Mesenchymal stem cell (in vitro differentiated cells and primary cell): ENCODE data around the gene MYH11.

Experiments
- DNase-seq: peaks from one replicate; pipeline ENCODE4 v3.0.0-alpha.2; 2013
- H2AFZ ChIP-seq: one replicate; pipeline ENCODE4 v1.6.1; 2013; ENCODE audit warnings: low read depth, mild to moderate bottlenecking, control low read depth, inconsistent platforms, low read length, moderate library complexity
- H2AK5ac ChIP-seq: 2 replicates; pipeline ENCODE4 v1.6.1; 2013; ENCODE audit warnings: low read length, moderate library complexity, mild to moderate bottlenecking, inconsistent platforms; ENCODE audit not compliant: severe bottlenecking
- H2BK120ac ChIP-seq: one replicate; pipeline ENCODE4 v1.6.1; 2013; ENCODE audit warnings: low read depth, mild to moderate bottlenecking, inconsistent platforms, low read length, moderate library complexity
- H2BK12ac ChIP-seq, 2 experiments: one replicate each; pipeline ENCODE4 v1.6.1; 2013; ENCODE audit warnings: inconsistent platforms in 2 of 2, low read length in 2 of 2, mild to moderate bottlenecking in 2 of 2, moderate library complexity in 2 of 2, control low read depth in 1 of 2
- H2BK15ac ChIP-seq: one replicate; pipeline ENCODE4 v1.6.1; 2013; ENCODE audit warnings: mild to moderate bottlenecking, low read depth, inconsistent platforms; ENCODE audit not compliant: poor library complexity, severe bottlenecking
- H2BK5ac ChIP-seq: 2 replicates; pipeline ENCODE4 v1.6.1; 2013; ENCODE audit warnings: low read depth, mild to moderate bottlenecking, low read length, control low read depth, inconsistent platforms; ENCODE audit not compliant: poor library complexity, severe bottlenecking
- H3K14ac ChIP-seq, 2 experiments: one replicate each; pipeline ENCODE4 v1.6.1; 2013; ENCODE audit warnings: inconsistent platforms in 2 of 2, low read length in 2 of 2, control low read depth in 1 of 2, mild to moderate bottlenecking in 1 of 2, moderate library complexity in 1 of 2
- H3K18ac ChIP-seq, 2 experiments: one replicate each; pipeline ENCODE4 v1.6.1; 2013; ENCODE audit warnings: inconsistent platforms in 2 of 2, low read length in 2 of 2, control low read depth in 1 of 2, low read depth in 1 of 2, mild to moderate bottlenecking in 1 of 2
- H3K23ac ChIP-seq, 2 experiments: one replicate each; pipeline ENCODE4 v1.6.1; 2013; ENCODE audit warnings: inconsistent platforms in 2 of 2, low read length in 2 of 2, mild to moderate bottlenecking in 2 of 2, moderate library complexity in 2 of 2, control low read depth in 1 of 2
- H3K27ac ChIP-seq: 2 replicates; pipeline ENCODE4 v1.5.1; 2013; ENCODE audit warnings: mild to moderate bottlenecking, moderate library complexity, low read length, control low read depth, inconsistent platforms; ENCODE audit not compliant: poor library complexity, severe bottlenecking
- H3K27me3 ChIP-seq, 2 experiments: 2 replicates each; pipeline versions ENCODE4 v1.6.1 to v1.7.0; 2013; ENCODE audit warnings: low read length in 2 of 2, mild to moderate bottlenecking in 2 of 2, moderate library complexity in 2 of 2, control low read depth in 1 of 2, inconsistent platforms in 1 of 2; ENCODE audit not compliant: control insufficient read depth in 1 of 2, insufficient read depth in 1 of 2
- H3K36me3 ChIP-seq, 2 experiments: 2 replicates each; pipeline versions ENCODE4 v1.6.1 to v1.7.0; 2013; ENCODE audit warnings: low read length in 2 of 2, control low read depth in 1 of 2, inconsistent platforms in 1 of 2, low read depth in 1 of 2, mild to moderate bottlenecking in 1 of 2; ENCODE audit not compliant: insufficient read depth in 2 of 2, control insufficient read depth in 1 of 2
- H3K4ac ChIP-seq, 2 experiments: one replicate each; pipeline ENCODE4 v1.6.1; 2013; ENCODE audit warnings: inconsistent platforms in 2 of 2, low read length in 2 of 2, mild to moderate bottlenecking in 2 of 2, moderate library complexity in 2 of 2, control low read depth in 1 of 2, low read depth in 1 of 2
- H3K4me1 ChIP-seq: 2 replicates; pipeline ENCODE4 v1.6.1; 2013; ENCODE audit warnings: low read depth, low read length, control low read depth; ENCODE audit not compliant: control insufficient read depth, insufficient read depth
- H3K4me2 ChIP-seq: 2 replicates; pipeline ENCODE4 v1.6.1; 2013; ENCODE audit warnings: low read length, mild to moderate bottlenecking, inconsistent platforms; ENCODE audit not compliant: poor library complexity, severe bottlenecking
- H3K4me3 ChIP-seq, 2 experiments: 2 replicates each; pipeline versions ENCODE4 v1.5.1 to v1.7.0; 2013; ENCODE audit warnings: low read length in 2 of 2, mild to moderate bottlenecking in 2 of 2, control low read depth in 1 of 2, low read depth in 1 of 2; ENCODE audit not compliant: insufficient read depth in 1 of 2
- H3K79me1 ChIP-seq: replicated peaks from 2 replicates; pipeline ENCODE4 v1.6.1; 2013; ENCODE audit warnings: mild to moderate bottlenecking, control low read depth, low read length, inconsistent platforms; ENCODE audit not compliant: poor library complexity, severe bottlenecking
- H3K9ac ChIP-seq: 2 replicates; pipeline ENCODE4 v1.7.0; 2013; ENCODE audit warnings: mild to moderate bottlenecking, low read length, moderate library complexity
- H3K9me3 ChIP-seq: 2 replicates; pipeline ENCODE4 v1.7.0; 2013; ENCODE audit warnings: mild to moderate bottlenecking, low read length; ENCODE audit not compliant: control insufficient read depth
- H4K8ac ChIP-seq: one replicate; pipeline ENCODE4 v1.6.1; 2013; ENCODE audit warnings: inconsistent platforms, mild to moderate bottlenecking, low read length, moderate library complexity
- H4K91ac ChIP-seq: one replicate; pipeline ENCODE4 v1.6.1; 2013; ENCODE audit warnings: mild to moderate bottlenecking, low read length, inconsistent platforms
- WGBS: methylation state at CpG from one replicate; pipeline ENCODE4 v1.1.7; 2013; ENCODE audit warnings: mixed read lengths; 5-methylcytosine and 5-hydroxymethylcytosine counted together

The MYH11 gene

DNA sequence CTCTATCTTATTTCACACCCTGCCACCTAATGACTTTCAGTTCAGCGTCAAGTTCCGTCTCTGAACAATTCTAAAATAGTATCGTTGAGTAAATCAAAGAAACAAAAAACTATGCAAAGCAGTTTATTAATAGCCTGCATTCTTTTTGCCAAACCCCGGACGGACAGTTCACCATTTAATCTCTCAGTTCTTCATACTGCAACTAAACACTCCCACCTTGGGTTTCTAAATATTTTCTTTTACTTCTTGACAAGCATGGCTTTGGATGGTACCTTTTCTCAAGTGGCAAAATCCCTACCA lies 1.2 kb downstream of the MYH11 start:
- WGBS = 75% methylated on average over 5 of the region's 5 CpGs
- H3K27me3 ChIP-seq = peaks cover 55 to 69% of the 10 kb centered on the region in 2 experiments
- no peak overlapping the region for H3K18ac ChIP-seq
- no peak overlapping the region for H3K4me3 ChIP-seq
- H2BK5ac ChIP-seq = no peak overlapping the region
- no peak overlapping the region for H4K91ac ChIP-seq
- H2AFZ ChIP-seq = no peak overlapping the region
- peaks cover 15% of the 10 kb centered on the region for H3K4me1 ChIP-seq
- no peak overlapping the region for H3K14ac ChIP-seq
- DNase-seq = no peak
- peaks cover 0 to 4% of the 10 kb centered on the region in 2 experiments for H3K36me3 ChIP-seq
- no peaks in the 10 kb centered on the region for H3K79me1 ChIP-seq
- H3K9ac ChIP-seq = no peak overlapping the region
- H3K27ac ChIP-seq = no peak overlapping the region
- H3K4ac ChIP-seq = no peak overlapping the region
- H3K23ac ChIP-seq = no peak overlapping the region
- H2AK5ac ChIP-seq = no peak overlapping the region
- no peak overlapping the region for H2BK12ac ChIP-seq
- H2BK15ac ChIP-seq = no peak overlapping the region
- H3K4me2 ChIP-seq = no peak overlapping the region
- H4K8ac ChIP-seq = no peak overlapping the region
- H2BK120ac ChIP-seq = no peak overlapping the region
- no peaks in the 10 kb centered on the region for H3K9me3 ChIP-seq

DNA sequence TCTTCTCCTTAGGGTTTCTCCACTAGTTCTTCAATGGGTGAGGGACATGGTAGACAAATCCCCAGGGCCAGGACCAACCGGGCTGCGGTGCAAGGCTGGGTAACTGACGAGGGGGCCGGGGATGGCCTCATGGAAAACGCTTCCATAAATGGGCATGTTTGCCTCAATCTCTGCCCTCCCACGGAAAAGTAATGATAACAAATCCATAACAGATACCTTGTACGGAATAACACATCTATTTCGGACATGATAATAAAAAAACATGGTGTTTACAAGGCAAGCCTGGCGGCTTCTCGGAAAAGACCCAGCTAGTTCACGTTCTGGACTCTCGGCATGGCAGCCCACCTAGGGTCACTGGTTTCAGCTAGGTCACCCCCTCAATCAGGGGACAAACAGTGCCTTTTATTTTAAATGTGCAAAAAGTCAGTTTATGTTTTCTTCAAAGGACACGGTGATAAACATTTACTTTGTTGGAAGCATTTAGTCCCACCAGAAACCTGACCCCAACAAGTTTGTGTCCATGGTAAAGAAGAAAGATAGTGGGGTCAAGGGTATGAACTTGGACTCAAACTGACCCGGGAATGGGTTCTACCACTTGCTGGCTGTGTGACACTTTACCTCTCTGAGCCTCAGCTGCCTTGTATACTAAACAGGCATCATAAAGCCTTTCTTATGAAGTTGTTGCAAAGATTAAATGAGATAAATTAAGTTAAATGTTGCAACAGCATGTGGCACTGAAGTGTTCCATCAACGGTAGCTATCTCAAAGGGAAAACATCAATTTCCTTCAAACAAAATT lies 1.7 kb downstream of the MYH11 start:
- no peak overlapping the region for H3K23ac ChIP-seq
- H3K4me1 ChIP-seq = peaks cover 15% of the 10 kb centered on the region
- no peak for DNase-seq
- H3K18ac ChIP-seq = no peak overlapping the region
- WGBS = 79% methylated on average over 15 of the region's 15 CpGs
- no peak overlapping the region for H4K8ac ChIP-seq
- no peak overlapping the region for H3K4me2 ChIP-seq
- no peak overlapping the region for H2AK5ac ChIP-seq
- H2BK12ac ChIP-seq = no peak overlapping the region
- no peak overlapping the region for H3K4ac ChIP-seq
- H4K91ac ChIP-seq = no peak overlapping the region
- no peak overlapping the region for H2BK15ac ChIP-seq
- H3K4me3 ChIP-seq = no peak overlapping the region
- peaks cover 55 to 69% of the 10 kb centered on the region in 2 experiments for H3K27me3 ChIP-seq
- H3K9me3 ChIP-seq = no peaks in the 10 kb centered on the region
- H2AFZ ChIP-seq = no peak overlapping the region
- H2BK120ac ChIP-seq = no peak overlapping the region
- no peaks in the 10 kb centered on the region for H3K79me1 ChIP-seq
- H2BK5ac ChIP-seq = no peak overlapping the region
- no peak overlapping the region for H3K14ac ChIP-seq
- H3K27ac ChIP-seq = no peak overlapping the region
- H3K36me3 ChIP-seq = peaks cover 0 to 4% of the 10 kb centered on the region in 2 experiments
- no peak overlapping the region for H3K9ac ChIP-seq

- Histone ChIP-seq H3K18ac (no peak overlapping the region), H3K9ac (no peak overlapping the region), H3K4me1 (peaks cover 15% of the 10 kb centered on the region), H3K23ac (no peak overlapping the region), H2BK5ac (no peak overlapping the region), H3K27me3 (peaks cover 51 to 68% of the 10 kb centered on the region in 2 experiments), H3K27ac (no peak overlapping the region), H3K9me3 (no peaks in the 10 kb centered on the region), H3K4ac (no peak overlapping the region), H4K8ac (no peak overlapping the region), H3K14ac (no peak overlapping the region), H2AFZ (no peak overlapping the region), H2BK12ac (no peak overlapping the region), H2AK5ac (no peak overlapping the region), H3K36me3 (peaks cover 0 to 4% of the 10 kb centered on the region in 2 experiments), H2BK15ac (no peak overlapping the region), H3K4me2 (no peak overlapping the region), H3K79me1 (no peaks in the 10 kb centered on the region), H4K91ac (no peak overlapping the region), H2BK120ac (no peak overlapping the region), H3K4me3 (no peak overlapping the region)
- WGBS = 90% methylated on average over 3 of the region's 3 CpGs
- DNase-seq = no peak
Measured at GRCh38 chr16:15854061-15854460, 2.8 kb downstream of the MYH11 start.

DNA sequence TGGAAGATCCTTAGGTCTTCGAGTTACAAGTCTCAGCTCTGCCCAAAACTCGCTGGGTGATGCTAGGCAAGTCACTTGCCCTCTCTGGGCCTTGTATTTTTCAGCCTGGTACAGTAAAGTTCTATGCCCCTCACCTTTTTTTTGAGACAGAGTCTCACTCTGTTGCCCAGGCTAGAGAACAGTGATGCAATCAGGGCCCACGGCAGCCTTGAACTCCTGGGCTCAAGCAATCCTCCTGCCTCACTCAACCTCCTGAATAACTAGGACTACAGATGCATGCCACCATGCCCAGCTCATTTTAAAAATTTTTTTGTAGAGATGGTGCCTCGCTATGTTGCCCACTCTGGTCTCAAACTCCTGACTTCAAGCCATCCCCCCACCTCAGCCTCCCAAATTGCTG lies 3.8 kb downstream of the MYH11 start:
- H2BK5ac ChIP-seq = no peak overlapping the region
- H3K27ac ChIP-seq = no peak overlapping the region
- no peak overlapping the region for H3K4me3 ChIP-seq
- no peak overlapping the region for H2BK12ac ChIP-seq
- H3K9ac ChIP-seq = no peak overlapping the region
- DNase-seq = no peak
- H3K23ac ChIP-seq = no peak overlapping the region
- no peak overlapping the region for H3K4ac ChIP-seq
- 77% methylated on average over 4 of the region's 4 CpGs for WGBS
- no peak overlapping the region for H3K18ac ChIP-seq
- H3K4me1 ChIP-seq = peaks cover 12% of the 10 kb centered on the region
- H3K14ac ChIP-seq = no peak overlapping the region
- no peak overlapping the region for H3K4me2 ChIP-seq
- H3K27me3 ChIP-seq = peaks cover 42 to 71% of the 10 kb centered on the region in 2 experiments
- H3K79me1 ChIP-seq = no peaks in the 10 kb centered on the region
- H4K91ac ChIP-seq = no peak overlapping the region
- H2BK15ac ChIP-seq = no peak overlapping the region
- H2BK120ac ChIP-seq = no peak overlapping the region
- H2AK5ac ChIP-seq = no peak overlapping the region
- H4K8ac ChIP-seq = no peak overlapping the region
- peaks cover 0 to 4% of the 10 kb centered on the region in 2 experiments for H3K36me3 ChIP-seq
- H2AFZ ChIP-seq = no peak overlapping the region
- no peaks in the 10 kb centered on the region for H3K9me3 ChIP-seq
